ENCODE data around the gene RCSD1. TPM values are rescaled to one million over a fixed set of nuclear protein-coding genes. Genes with fewer than 3 reads are reported as not detected.
A peak's percentile ranks its signal among the peaks of the same experiment; 100 is the strongest.

Gene RCSD1
- total RNA-seq, 1 donor from 2014 or later = 0.98 TPM

GRCh38 chr1:167666416-167666815 lies 36.4 kb downstream of the RCSD1 start:
- no peak overlapping the region for H3K9ac ChIP-seq (ENCODE audit: low read length)
- H3K4me3 Mint-ChIP-seq (ENCODE audit: unreplicated experiment) = peak overlapping the region; percentile 62

DNA sequence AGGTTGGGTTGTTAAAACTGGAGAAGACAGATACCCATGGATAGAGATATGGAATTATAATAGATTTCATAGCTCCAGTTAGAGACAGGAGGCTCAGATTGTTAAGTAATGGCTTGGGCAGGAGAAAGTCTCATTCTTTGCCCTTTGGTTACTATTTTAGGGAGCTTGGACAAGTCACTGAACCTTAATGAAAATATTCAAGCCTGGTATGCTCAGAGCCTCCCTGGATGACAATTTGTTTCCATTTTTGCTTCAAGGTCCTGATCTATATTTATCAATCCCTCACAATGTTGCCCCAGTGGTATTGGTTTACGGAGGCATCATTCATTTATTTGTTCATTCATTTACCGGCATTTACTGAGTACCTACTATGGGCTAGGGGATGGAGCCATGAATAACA lies 37.5 kb downstream of the RCSD1 start:
- no peaks in the 10 kb centered on the region for H3K36me3 ChIP-seq (ENCODE audit: insufficient read depth, low read length)
- Mint-ChIP-seq H3K27ac (ENCODE audit: unreplicated experiment) (no peak overlapping the region), H3K4me1 (ENCODE audit: low read depth, unreplicated experiment) (peaks cover 29% of the 10 kb centered on the region), H3K36me3 (ENCODE audit: low read depth, unreplicated experiment) (no peaks in the 10 kb centered on the region), H3K4me3 (ENCODE audit: unreplicated experiment) (no peak overlapping the region), H3K27me3 (ENCODE audit: low read depth, unreplicated experiment) (peaks cover 12% of the 10 kb centered on the region), H3K9me3 (ENCODE audit: unreplicated experiment) (peaks cover 3% of the 10 kb centered on the region)
- H2AFZ ChIP-seq (ENCODE audit: low read depth, low read length) = no peak overlapping the region
- TF ChIP-seq, protein P1, sequence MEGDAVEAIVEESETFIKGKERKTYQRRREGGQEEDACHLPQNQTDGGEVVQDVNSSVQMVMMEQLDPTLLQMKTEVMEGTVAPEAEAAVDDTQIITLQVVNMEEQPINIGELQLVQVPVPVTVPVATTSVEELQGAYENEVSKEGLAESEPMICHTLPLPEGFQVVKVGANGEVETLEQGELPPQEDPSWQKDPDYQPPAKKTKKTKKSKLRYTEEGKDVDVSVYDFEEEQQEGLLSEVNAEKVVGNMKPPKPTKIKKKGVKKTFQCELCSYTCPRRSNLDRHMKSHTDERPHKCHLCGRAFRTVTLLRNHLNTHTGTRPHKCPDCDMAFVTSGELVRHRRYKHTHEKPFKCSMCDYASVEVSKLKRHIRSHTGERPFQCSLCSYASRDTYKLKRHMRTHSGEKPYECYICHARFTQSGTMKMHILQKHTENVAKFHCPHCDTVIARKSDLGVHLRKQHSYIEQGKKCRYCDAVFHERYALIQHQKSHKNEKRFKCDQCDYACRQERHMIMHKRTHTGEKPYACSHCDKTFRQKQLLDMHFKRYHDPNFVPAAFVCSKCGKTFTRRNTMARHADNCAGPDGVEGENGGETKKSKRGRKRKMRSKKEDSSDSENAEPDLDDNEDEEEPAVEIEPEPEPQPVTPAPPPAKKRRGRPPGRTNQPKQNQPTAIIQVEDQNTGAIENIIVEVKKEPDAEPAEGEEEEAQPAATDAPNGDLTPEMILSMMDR (IDR thresholded peaks at IDR 0.05; ENCODE audit: insufficient read depth, low read depth, low read length) = no peak
- no peak for TF ChIP-seq EZH2 (IDR thresholded peaks at IDR 0.05; ENCODE audit: insufficient read depth, low read length)
- H3K4me3 ChIP-seq (ENCODE audit: insufficient read depth, low read depth, low read length) = no peak overlapping the region
- FAIRE-seq = no peak
- no peak overlapping the region for H3K4me2 ChIP-seq (ENCODE audit: low read length)
- H4K20me1 ChIP-seq (ENCODE audit: insufficient read depth, low read length) = no peaks in the 10 kb centered on the region
- H3K9ac ChIP-seq (ENCODE audit: low read length) = no peak overlapping the region
- H3K27me3 ChIP-seq (ENCODE audit: insufficient read depth, low read length) = no peaks in the 10 kb centered on the region
- no peak overlapping the region for H3K27ac ChIP-seq (ENCODE audit: low read depth, low read length)
- H3K79me2 ChIP-seq (ENCODE audit: insufficient read depth, low read length) = no peaks in the 10 kb centered on the region
- peaks cover 11% of the 10 kb centered on the region for H3K4me1 ChIP-seq (ENCODE audit: insufficient read depth, low read length)
- no peak for DNase-seq (ENCODE audit: low read depth)
- H3K9me3 ChIP-seq (ENCODE audit: insufficient read depth, low read depth, low read length) = no peaks in the 10 kb centered on the region

More at GRCh38 chr1:167666416-167666815, 36.4 kb downstream of the RCSD1 start:
- Histone ChIP-seq H3K4me1 (ENCODE audit: insufficient read depth, low read length) (peaks cover 13% of the 10 kb centered on the region), H3K27ac (ENCODE audit: low read depth, low read length) (peak overlapping the region; percentile 8), H4K20me1 (ENCODE audit: insufficient read depth, low read length) (no peaks in the 10 kb centered on the region), H3K4me2 (ENCODE audit: low read length) (peak overlapping the region; percentile 5), H3K9me3 (ENCODE audit: insufficient read depth, low read depth, low read length) (no peaks in the 10 kb centered on the region), H2AFZ (ENCODE audit: low read depth, low read length) (no peak overlapping the region), H3K36me3 (ENCODE audit: insufficient read depth, low read length) (no peaks in the 10 kb centered on the region), H3K27me3 (ENCODE audit: insufficient read depth, low read length) (no peaks in the 10 kb centered on the region), H3K4me3 (ENCODE audit: insufficient read depth, low read depth, low read length) (no peak overlapping the region), H3K79me2 (ENCODE audit: insufficient read depth, low read length) (no peaks in the 10 kb centered on the region)
- peaks cover 35% of the 10 kb centered on the region for H3K4me1 Mint-ChIP-seq (ENCODE audit: low read depth, unreplicated experiment)
- FAIRE-seq (no peak), DNase-seq (ENCODE audit: low read depth) (peak; percentile 32)
- TF ChIP-seq EZH2 (IDR thresholded peaks at IDR 0.05; ENCODE audit: insufficient read depth, low read length) = no peak
- TF ChIP-seq, protein P1 (IDR thresholded peaks at IDR 0.05; ENCODE audit: insufficient read depth, low read depth, low read length) = no peak
- no peaks in the 10 kb centered on the region for H3K9me3 Mint-ChIP-seq (ENCODE audit: unreplicated experiment)
- H3K36me3 Mint-ChIP-seq (ENCODE audit: low read depth, unreplicated experiment) = no peaks in the 10 kb centered on the region
- peak overlapping the region; percentile 67 for H3K27ac Mint-ChIP-seq (ENCODE audit: unreplicated experiment)
- H3K27me3 Mint-ChIP-seq (ENCODE audit: low read depth, unreplicated experiment) = peaks cover 5% of the 10 kb centered on the region

DNA sequence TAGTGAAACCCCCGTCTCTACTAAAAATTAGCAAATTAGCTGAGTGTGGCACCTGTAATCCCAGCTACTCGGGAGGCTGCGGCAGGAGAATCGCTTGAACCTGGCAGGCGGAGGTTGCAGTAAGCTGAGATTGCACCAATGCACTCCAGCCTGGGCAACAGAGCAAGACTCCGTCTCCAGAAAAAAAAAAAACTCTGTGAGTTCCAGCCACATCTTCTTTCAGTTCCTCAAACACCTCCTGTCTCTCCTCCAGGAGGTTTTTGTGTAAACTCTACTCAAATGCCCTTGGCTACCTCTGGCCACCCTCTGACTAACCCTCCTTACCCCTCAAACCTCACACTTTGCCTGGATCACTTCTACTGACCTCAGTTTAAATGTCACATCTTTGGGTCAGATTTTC lies 38.1 kb downstream of the RCSD1 start:
- no peak overlapping the region for H3K27ac Mint-ChIP-seq (ENCODE audit: unreplicated experiment)
- no peak overlapping the region for H3K27ac ChIP-seq (ENCODE audit: low read depth, low read length)
- H4K20me1 ChIP-seq (ENCODE audit: insufficient read depth, low read length) = no peaks in the 10 kb centered on the region
- TF ChIP-seq EZH2 (IDR thresholded peaks at IDR 0.05; ENCODE audit: insufficient read depth, low read length) = no peak
- TF ChIP-seq, protein P1 (IDR thresholded peaks at IDR 0.05; ENCODE audit: insufficient read depth, low read depth, low read length) = no peak
- H3K4me1 ChIP-seq (ENCODE audit: insufficient read depth, low read length) = peaks cover 5% of the 10 kb centered on the region
- H3K27me3 ChIP-seq (ENCODE audit: insufficient read depth, low read length) = no peaks in the 10 kb centered on the region
- no peak overlapping the region for H3K9ac ChIP-seq (ENCODE audit: low read length)
- no peaks in the 10 kb centered on the region for H3K36me3 ChIP-seq (ENCODE audit: insufficient read depth, low read length)
- no peaks in the 10 kb centered on the region for H3K36me3 Mint-ChIP-seq (ENCODE audit: low read depth, unreplicated experiment)
- FAIRE-seq (no peak), DNase-seq (ENCODE audit: low read depth) (no peak)
- peaks cover 16% of the 10 kb centered on the region for H3K27me3 Mint-ChIP-seq (ENCODE audit: low read depth, unreplicated experiment)
- peaks cover 23% of the 10 kb centered on the region for H3K4me1 Mint-ChIP-seq (ENCODE audit: low read depth, unreplicated experiment)
- H3K9me3 ChIP-seq (ENCODE audit: insufficient read depth, low read depth, low read length) = no peaks in the 10 kb centered on the region
- H2AFZ ChIP-seq (ENCODE audit: low read depth, low read length) = no peak overlapping the region
- no peaks in the 10 kb centered on the region for H3K79me2 ChIP-seq (ENCODE audit: insufficient read depth, low read length)
- H3K4me3 ChIP-seq (ENCODE audit: insufficient read depth, low read depth, low read length) = no peak overlapping the region
- peaks cover 3% of the 10 kb centered on the region for H3K9me3 Mint-ChIP-seq (ENCODE audit: unreplicated experiment)
- no peak overlapping the region for H3K4me2 ChIP-seq (ENCODE audit: low read length)
- no peak overlapping the region for H3K4me3 Mint-ChIP-seq (ENCODE audit: unreplicated experiment)

All from astrocyte (in vitro differentiated cells and primary cell).